HCT116 (cell line): ENCODE results near the gene SMIM8.

Experiments used
- EZH2 ChIP-seq: fragments of 200-600 bp; sonication (generic); IDR thresholded peaks from 2 replicates; pipeline ENCODE4 v1.6.1; 2017; ENCODE audit warnings: antibody characterized with exemption, mixed run types
- POLR2A ChIP-seq: IDR thresholded peaks from 2 replicates; pipeline ENCODE4 v1.7.0; 2011; ENCODE audit warnings: borderline replicate concordance; ENCODE audit not compliant: insufficient read depth, insufficient read length; ENCODE audit errors: extremely low read depth
- YY1 ChIP-seq: IDR thresholded peaks from 2 replicates; pipeline ENCODE4 v1.6.1; 2011; ENCODE audit warnings: low read length, low read depth, moderate library complexity, mild to moderate bottlenecking; ENCODE audit not compliant: insufficient replicate concordance; ENCODE audit errors: extremely low read depth
- ZFX ChIP-seq: fragments of 450-650 bp; IDR thresholded peaks from 2 replicates; pipeline ENCODE4 v1.6.1; 2017
- ZNF274 ChIP-seq: fragments of 200-500 bp; sonication (Bioruptor generic); IDR thresholded peaks from 2 replicates; pipeline ENCODE4 v1.6.1; 2014; ENCODE audit warnings: mild to moderate bottlenecking, low read depth, low read length, inconsistent platforms
- TF ChIP-seq, protein P1 (sequence below), 3 experiments: fragments of 200-600 bp in 1 of 3; sonication (generic) in 1 of 3; IDR thresholded peaks in 2 of 3; conservative IDR thresholded peaks in 1 of 3; 2 replicates each; pipeline ENCODE4 v1.5.1; 2012 to 2017; ENCODE audit warnings: low read depth in 2 of 3, low read length in 2 of 3, antibody characterized with exemption in 1 of 3, borderline replicate concordance in 1 of 3, control low read depth in 1 of 3, mild to moderate bottlenecking in 1 of 3, mixed read lengths in 1 of 3, mixed run types in 1 of 3, moderate library complexity in 1 of 3; ENCODE audit not compliant: insufficient read depth in 1 of 3
- TF ChIP-seq, protein P2 (sequence below): IDR thresholded peaks from 2 replicates; pipeline ENCODE4 v1.6.1; 2012
- TF ChIP-seq, protein P3 (sequence below): IDR thresholded peaks from 2 replicates; pipeline ENCODE4 v1.6.1; 2012; ENCODE audit warnings: low read depth
- TF ChIP-seq, protein P4 (sequence below): IDR thresholded peaks from 2 replicates; pipeline ENCODE4 v1.6.1; 2011; ENCODE audit warnings: mild to moderate bottlenecking, low read length, moderate library complexity; ENCODE audit not compliant: insufficient replicate concordance; ENCODE audit errors: extremely low read depth

DNA sequence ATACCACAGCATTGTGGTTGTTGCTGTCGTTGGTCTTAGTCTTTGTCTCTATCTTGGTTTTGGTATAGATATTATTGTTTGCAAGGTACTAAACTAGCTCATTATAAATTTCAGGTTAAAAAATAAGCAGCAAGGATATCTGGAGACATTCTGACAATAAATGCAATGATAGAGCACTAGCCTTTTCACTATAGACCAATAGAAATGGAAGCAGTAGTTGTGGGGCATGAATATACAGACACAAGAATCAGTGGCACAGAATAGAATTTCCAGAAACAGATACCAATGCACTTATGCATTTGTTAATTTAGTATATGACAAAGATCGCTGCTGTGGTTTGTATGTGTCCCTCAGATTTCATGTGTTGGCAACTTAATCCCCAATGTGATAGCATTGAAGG, 54.3 kb downstream of the SMIM8 start:
- TF ChIP-seq, protein P1, sequence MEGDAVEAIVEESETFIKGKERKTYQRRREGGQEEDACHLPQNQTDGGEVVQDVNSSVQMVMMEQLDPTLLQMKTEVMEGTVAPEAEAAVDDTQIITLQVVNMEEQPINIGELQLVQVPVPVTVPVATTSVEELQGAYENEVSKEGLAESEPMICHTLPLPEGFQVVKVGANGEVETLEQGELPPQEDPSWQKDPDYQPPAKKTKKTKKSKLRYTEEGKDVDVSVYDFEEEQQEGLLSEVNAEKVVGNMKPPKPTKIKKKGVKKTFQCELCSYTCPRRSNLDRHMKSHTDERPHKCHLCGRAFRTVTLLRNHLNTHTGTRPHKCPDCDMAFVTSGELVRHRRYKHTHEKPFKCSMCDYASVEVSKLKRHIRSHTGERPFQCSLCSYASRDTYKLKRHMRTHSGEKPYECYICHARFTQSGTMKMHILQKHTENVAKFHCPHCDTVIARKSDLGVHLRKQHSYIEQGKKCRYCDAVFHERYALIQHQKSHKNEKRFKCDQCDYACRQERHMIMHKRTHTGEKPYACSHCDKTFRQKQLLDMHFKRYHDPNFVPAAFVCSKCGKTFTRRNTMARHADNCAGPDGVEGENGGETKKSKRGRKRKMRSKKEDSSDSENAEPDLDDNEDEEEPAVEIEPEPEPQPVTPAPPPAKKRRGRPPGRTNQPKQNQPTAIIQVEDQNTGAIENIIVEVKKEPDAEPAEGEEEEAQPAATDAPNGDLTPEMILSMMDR (IDR thresholded peaks at IDR 0.05 in 2 of 3, conservative IDR thresholded peaks at IDR 0.05 in 1 of 3; ENCODE audit: borderline replicate concordance in 1 of 3, insufficient read depth in 1 of 3, low read depth in 2 of 3, low read length in 2 of 3) = no peak
- TF ChIP-seq, protein P2, sequence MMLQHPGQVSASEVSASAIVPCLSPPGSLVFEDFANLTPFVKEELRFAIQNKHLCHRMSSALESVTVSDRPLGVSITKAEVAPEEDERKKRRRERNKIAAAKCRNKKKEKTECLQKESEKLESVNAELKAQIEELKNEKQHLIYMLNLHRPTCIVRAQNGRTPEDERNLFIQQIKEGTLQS = no peak
- TF ChIP-seq YY1 (no peak), ZFX (no peak), EZH2 (no peak), POLR2A (no peak), ZNF274 (no peak)
- TF ChIP-seq, protein P3, sequence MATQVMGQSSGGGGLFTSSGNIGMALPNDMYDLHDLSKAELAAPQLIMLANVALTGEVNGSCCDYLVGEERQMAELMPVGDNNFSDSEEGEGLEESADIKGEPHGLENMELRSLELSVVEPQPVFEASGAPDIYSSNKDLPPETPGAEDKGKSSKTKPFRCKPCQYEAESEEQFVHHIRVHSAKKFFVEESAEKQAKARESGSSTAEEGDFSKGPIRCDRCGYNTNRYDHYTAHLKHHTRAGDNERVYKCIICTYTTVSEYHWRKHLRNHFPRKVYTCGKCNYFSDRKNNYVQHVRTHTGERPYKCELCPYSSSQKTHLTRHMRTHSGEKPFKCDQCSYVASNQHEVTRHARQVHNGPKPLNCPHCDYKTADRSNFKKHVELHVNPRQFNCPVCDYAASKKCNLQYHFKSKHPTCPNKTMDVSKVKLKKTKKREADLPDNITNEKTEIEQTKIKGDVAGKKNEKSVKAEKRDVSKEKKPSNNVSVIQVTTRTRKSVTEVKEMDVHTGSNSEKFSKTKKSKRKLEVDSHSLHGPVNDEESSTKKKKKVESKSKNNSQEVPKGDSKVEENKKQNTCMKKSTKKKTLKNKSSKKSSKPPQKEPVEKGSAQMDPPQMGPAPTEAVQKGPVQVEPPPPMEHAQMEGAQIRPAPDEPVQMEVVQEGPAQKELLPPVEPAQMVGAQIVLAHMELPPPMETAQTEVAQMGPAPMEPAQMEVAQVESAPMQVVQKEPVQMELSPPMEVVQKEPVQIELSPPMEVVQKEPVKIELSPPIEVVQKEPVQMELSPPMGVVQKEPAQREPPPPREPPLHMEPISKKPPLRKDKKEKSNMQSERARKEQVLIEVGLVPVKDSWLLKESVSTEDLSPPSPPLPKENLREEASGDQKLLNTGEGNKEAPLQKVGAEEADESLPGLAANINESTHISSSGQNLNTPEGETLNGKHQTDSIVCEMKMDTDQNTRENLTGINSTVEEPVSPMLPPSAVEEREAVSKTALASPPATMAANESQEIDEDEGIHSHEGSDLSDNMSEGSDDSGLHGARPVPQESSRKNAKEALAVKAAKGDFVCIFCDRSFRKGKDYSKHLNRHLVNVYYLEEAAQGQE = no peak
- TF ChIP-seq, protein P4, sequence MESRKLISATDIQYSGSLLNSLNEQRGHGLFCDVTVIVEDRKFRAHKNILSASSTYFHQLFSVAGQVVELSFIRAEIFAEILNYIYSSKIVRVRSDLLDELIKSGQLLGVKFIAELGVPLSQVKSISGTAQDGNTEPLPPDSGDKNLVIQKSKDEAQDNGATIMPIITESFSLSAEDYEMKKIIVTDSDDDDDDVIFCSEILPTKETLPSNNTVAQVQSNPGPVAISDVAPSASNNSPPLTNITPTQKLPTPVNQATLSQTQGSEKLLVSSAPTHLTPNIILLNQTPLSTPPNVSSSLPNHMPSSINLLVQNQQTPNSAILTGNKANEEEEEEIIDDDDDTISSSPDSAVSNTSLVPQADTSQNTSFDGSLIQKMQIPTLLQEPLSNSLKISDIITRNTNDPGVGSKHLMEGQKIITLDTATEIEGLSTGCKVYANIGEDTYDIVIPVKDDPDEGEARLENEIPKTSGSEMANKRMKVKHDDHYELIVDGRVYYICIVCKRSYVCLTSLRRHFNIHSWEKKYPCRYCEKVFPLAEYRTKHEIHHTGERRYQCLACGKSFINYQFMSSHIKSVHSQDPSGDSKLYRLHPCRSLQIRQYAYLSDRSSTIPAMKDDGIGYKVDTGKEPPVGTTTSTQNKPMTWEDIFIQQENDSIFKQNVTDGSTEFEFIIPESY = no peak
